ENCODE results near the gene ONECUT3.

Gene ONECUT3

GRCh38 chr19:1815605-1816529, 62.6 kb downstream of the ONECUT3 start:
- no peak for TF ChIP-seq CTCF (IDR thresholded peaks at IDR 0.05; ENCODE audit: unreplicated experiment in 3 of 3)
- peaks cover 9% of the 10 kb centered on the region for H3K4me1 Mint-ChIP-seq
- H3K36me3 Mint-ChIP-seq (ENCODE audit: low read depth) = peaks cover 11% of the 10 kb centered on the region
- no peaks in the 10 kb centered on the region for H3K9me3 Mint-ChIP-seq
- no peak overlapping the region for H3K4me3 Mint-ChIP-seq
- H3K27me3 Mint-ChIP-seq (ENCODE audit: low read depth) = peaks cover 7% of the 10 kb centered on the region
- H3K27ac Mint-ChIP-seq = no peak overlapping the region

GRCh38 chr19:1816530-1817298, 63.4 kb downstream of the ONECUT3 start:
- Mint-ChIP-seq H3K27ac (no peak overlapping the region), H3K4me3 (no peak overlapping the region), H3K27me3 (ENCODE audit: low read depth) (peaks cover 4% of the 10 kb centered on the region), H3K4me1 (peaks cover 9% of the 10 kb centered on the region), H3K36me3 (ENCODE audit: low read depth) (peaks cover 16% of the 10 kb centered on the region), H3K9me3 (no peaks in the 10 kb centered on the region)
- no peak for TF ChIP-seq CTCF (IDR thresholded peaks at IDR 0.05; ENCODE audit: unreplicated experiment in 3 of 3)

- H3K27me3 Mint-ChIP-seq (ENCODE audit: low read depth) = peaks cover 4% of the 10 kb centered on the region
- TF ChIP-seq CTCF (IDR thresholded peaks at IDR 0.05; ENCODE audit: unreplicated experiment in 3 of 3) = no peak
- no peak overlapping the region for H3K27ac Mint-ChIP-seq
- H3K4me3 Mint-ChIP-seq = no peak overlapping the region
- no peaks in the 10 kb centered on the region for H3K9me3 Mint-ChIP-seq
- H3K36me3 Mint-ChIP-seq (ENCODE audit: low read depth) = peaks cover 23% of the 10 kb centered on the region
- H3K4me1 Mint-ChIP-seq = peaks cover 5% of the 10 kb centered on the region
Observed at GRCh38 chr19:1817553-1818179, 64.4 kb downstream of the ONECUT3 start.

GRCh38 chr19:1818549-1819195, 65.4 kb downstream of the ONECUT3 start:
- H3K27me3 Mint-ChIP-seq (ENCODE audit: low read depth) = no peaks in the 10 kb centered on the region
- no peak overlapping the region for H3K27ac Mint-ChIP-seq
- no peaks in the 10 kb centered on the region for H3K4me1 Mint-ChIP-seq
- TF ChIP-seq CTCF (IDR thresholded peaks at IDR 0.05; ENCODE audit: unreplicated experiment in 3 of 3) = no peak
- H3K4me3 Mint-ChIP-seq = no peak overlapping the region
- peaks cover 21% of the 10 kb centered on the region for H3K36me3 Mint-ChIP-seq (ENCODE audit: low read depth)
- no peaks in the 10 kb centered on the region for H3K9me3 Mint-ChIP-seq

- Mint-ChIP-seq H3K9me3 (no peaks in the 10 kb centered on the region), H3K4me1 (no peaks in the 10 kb centered on the region), H3K27me3 (ENCODE audit: low read depth) (no peaks in the 10 kb centered on the region), H3K36me3 (ENCODE audit: low read depth) (peaks cover 24% of the 10 kb centered on the region), H3K4me3 (no peak overlapping the region), H3K27ac (peak overlapping the region in 1 of 3 experiments; percentile 54)
- no peak for TF ChIP-seq CTCF (IDR thresholded peaks at IDR 0.05; ENCODE audit: unreplicated experiment in 3 of 3)
Observed at GRCh38 chr19:1819341-1820255, 66.3 kb downstream of the ONECUT3 start.
